ENCODE results near the gene SCN1A. TPM values are rescaled to one million over a fixed set of nuclear protein-coding genes. Genes with fewer than 3 reads are reported as not detected.
"Not testable (repeated sequence)": the region's sequence is repeated elsewhere in the genome, so short reads cannot be mapped to it uniquely, and the experiment has no call there.

SCN1A gene
- total RNA-seq, 1 donor from 2014 or later: not detected

DNA sequence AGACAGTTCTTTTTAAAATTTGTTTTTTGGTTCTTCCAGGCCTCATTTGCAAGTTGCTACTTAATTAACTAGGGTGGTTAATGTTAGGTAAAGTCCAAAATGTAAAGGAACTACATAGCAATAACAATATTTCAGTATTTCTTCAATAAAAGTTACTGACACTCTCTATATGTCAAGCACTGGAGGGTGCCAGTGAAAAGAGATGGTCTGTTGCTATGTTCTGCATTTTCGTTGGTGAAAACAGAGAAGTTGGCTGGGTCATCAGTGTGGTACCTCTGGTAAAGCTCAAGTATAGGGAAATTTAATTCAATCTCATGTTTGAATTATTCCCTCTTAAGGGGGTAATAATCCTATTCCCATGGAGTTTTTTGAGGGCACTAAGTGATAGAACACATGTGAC lies 16.3 kb upstream of the SCN1A start:
- Histone ChIP-seq H3K36me3 (no peaks in the 10 kb centered on the region), H3K27ac (no peak overlapping the region), H3K27me3 (no peaks in the 10 kb centered on the region), H3K9me3 (no peaks in the 10 kb centered on the region), H3K4me3 (no peak overlapping the region), H3K4me1 (no peaks in the 10 kb centered on the region)
- intact Hi-C loops (cut with DNase I): no loop called here
- no peak for DNase-seq (ENCODE audit: extremely low spot score in 2 of 2)
- TF ChIP-seq CTCF (IDR thresholded peaks at IDR 0.05): no peak
- TF ChIP-seq POLR2AphosphoS5 (IDR thresholded peaks at IDR 0.05; ENCODE audit: insufficient read depth in 1 of 2, low read depth in 1 of 2): no peak
- TF ChIP-seq POLR2A (IDR thresholded peaks at IDR 0.05): no peak

GRCh38 chr2:166140932-166141331 lies 13.1 kb upstream of the SCN1A start:
- no peak overlapping the region for H3K4me3 ChIP-seq
- TF ChIP-seq CTCF (IDR thresholded peaks at IDR 0.05) (no peak), POLR2A (IDR thresholded peaks at IDR 0.05) (no peak), POLR2AphosphoS5 (IDR thresholded peaks at IDR 0.05; ENCODE audit: insufficient read depth in 1 of 2, low read depth in 1 of 2) (no peak)
- no peaks in the 10 kb centered on the region for H3K27me3 ChIP-seq
- no peaks in the 10 kb centered on the region for H3K9me3 ChIP-seq
- no peak for DNase-seq (ENCODE audit: extremely low spot score in 2 of 2)
- H3K36me3 ChIP-seq: no peaks in the 10 kb centered on the region
- intact Hi-C loops (cut with DNase I): no loop called here
- H3K4me1 ChIP-seq: no peaks in the 10 kb centered on the region
- H3K27ac ChIP-seq: no peak overlapping the region

DNA sequence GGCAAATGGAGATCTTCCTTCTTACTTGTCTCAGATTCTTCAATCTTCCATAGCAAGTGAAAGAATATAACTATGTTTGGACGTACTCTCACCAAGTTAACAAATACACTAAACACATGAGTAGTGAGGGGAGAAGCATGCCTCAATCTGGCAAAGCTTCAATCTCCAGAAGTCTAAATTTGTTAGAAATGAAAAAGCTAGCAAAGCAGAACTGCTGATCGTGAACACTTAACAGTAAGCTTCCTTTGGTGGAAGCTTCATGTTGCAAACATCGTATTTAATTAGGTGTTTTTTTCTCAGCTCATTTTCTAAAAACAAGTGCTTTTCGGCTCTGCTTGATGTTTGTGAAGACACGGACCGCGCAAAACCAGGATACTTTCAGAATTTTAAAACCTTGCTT lies 12.7 kb upstream of the SCN1A start:
- Histone ChIP-seq H3K4me3 (no peak overlapping the region), H3K27ac (no peak overlapping the region), H3K36me3 (no peaks in the 10 kb centered on the region), H3K27me3 (no peaks in the 10 kb centered on the region), H3K9me3 (no peaks in the 10 kb centered on the region), H3K4me1 (no peaks in the 10 kb centered on the region)
- no peak for TF ChIP-seq POLR2A (IDR thresholded peaks at IDR 0.05)
- no peak for TF ChIP-seq CTCF (IDR thresholded peaks at IDR 0.05)
- no peak for TF ChIP-seq POLR2AphosphoS5 (IDR thresholded peaks at IDR 0.05; ENCODE audit: insufficient read depth in 1 of 2, low read depth in 1 of 2)
- no peak for DNase-seq (ENCODE audit: extremely low spot score in 2 of 2)
- intact Hi-C loops (cut with DNase I): no loop called here

GRCh38 chr2:166139479-166139878 lies 11.7 kb upstream of the SCN1A start:
- H3K4me1 ChIP-seq; H3K27me3 ChIP-seq; H3K27ac ChIP-seq; H3K36me3 ChIP-seq; DNase-seq (ENCODE audit: extremely low spot score in 2 of 2); intact Hi-C loops (cut with DNase I); H3K4me3 ChIP-seq; H3K9me3 ChIP-seq: not testable (repeated sequence)

DNA sequence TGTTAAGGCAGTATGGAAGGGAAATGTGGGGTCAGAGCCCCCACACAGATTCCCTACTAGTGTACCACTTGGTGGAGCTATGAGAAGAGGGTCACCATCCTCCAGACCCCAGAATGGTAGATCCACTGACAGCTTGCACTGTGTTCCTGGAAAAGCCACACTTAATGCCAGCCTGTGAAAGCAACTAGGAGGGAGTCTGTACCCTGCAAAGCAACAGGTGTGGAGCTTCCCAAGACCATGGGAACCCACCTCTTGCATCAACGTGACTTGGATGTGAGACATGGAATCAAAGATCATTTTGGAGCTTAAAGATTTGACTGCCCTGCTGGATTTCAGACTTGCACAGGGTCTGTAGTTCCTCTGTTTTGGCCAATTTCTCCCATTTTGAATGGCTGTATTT lies 10.8 kb upstream of the SCN1A start:
- no peak for TF ChIP-seq CTCF (IDR thresholded peaks at IDR 0.05)
- no peak for TF ChIP-seq POLR2A (IDR thresholded peaks at IDR 0.05)
- no peak for TF ChIP-seq POLR2AphosphoS5 (IDR thresholded peaks at IDR 0.05; ENCODE audit: insufficient read depth in 1 of 2, low read depth in 1 of 2)
- intact Hi-C loops (cut with DNase I): no loop called here
- Histone ChIP-seq H3K27me3 (no peaks in the 10 kb centered on the region), H3K9me3 (no peaks in the 10 kb centered on the region), H3K36me3 (no peaks in the 10 kb centered on the region), H3K4me3 (no peak overlapping the region), H3K4me1 (no peaks in the 10 kb centered on the region), H3K27ac (no peak overlapping the region)
- no peak for DNase-seq (ENCODE audit: extremely low spot score in 2 of 2)

- Histone ChIP-seq H3K4me1 (no peaks in the 10 kb centered on the region), H3K27ac (no peak overlapping the region), H3K36me3 (no peaks in the 10 kb centered on the region), H3K9me3 (no peaks in the 10 kb centered on the region), H3K27me3 (no peaks in the 10 kb centered on the region), H3K4me3 (no peak overlapping the region)
- intact Hi-C loops (cut with DNase I): no loop called here
- DNase-seq (ENCODE audit: extremely low spot score in 2 of 2): no peak
- TF ChIP-seq CTCF (IDR thresholded peaks at IDR 0.05) (no peak), POLR2A (IDR thresholded peaks at IDR 0.05) (no peak), POLR2AphosphoS5 (IDR thresholded peaks at IDR 0.05; ENCODE audit: insufficient read depth in 1 of 2, low read depth in 1 of 2) (no peak)
Measured at GRCh38 chr2:166138144-166138543, 10.3 kb upstream of the SCN1A start.

Data from vagina (tissue), 2 donors.